Measurements from ENCODE around the gene PA2G4.
A peak's percentile ranks its signal among the peaks of the same experiment; 100 is the strongest.

PA2G4 gene

GRCh38 chr12:56127485-56127887 is 23.1 kb downstream of the PA2G4 start:
- no peak for DNase-seq

- peak; percentile 100 for DNase-seq
These were observed 23.7 kb downstream of the PA2G4 start, which contains the start of gene ESYT1 for GRCh38 chr12:56127888-56128669. ESYT1 (plus strand) TSS chr12:56128267; CDS start chr12:56128320, 53 bp downstream.

- DNase-seq: peak; percentile 44
These were observed 24.4 kb downstream of the PA2G4 start for GRCh38 chr12:56128670-56129205.

- peak; percentile 95 for DNase-seq
These were observed 25.0 kb downstream of the PA2G4 start for GRCh38 chr12:56129206-56129941.

- DNase-seq: no peak
These were observed 25.7 kb downstream of the PA2G4 start for GRCh38 chr12:56129942-56130495.

- no peak for DNase-seq
These were observed 26.5 kb downstream of the PA2G4 start for GRCh38 chr12:56130876-56131275.

GRCh38 chr12:56134897-56135296 is 30.5 kb downstream of the PA2G4 start:
- no peak for DNase-seq

- no peak for DNase-seq
These were observed 33.7 kb downstream of the PA2G4 start for GRCh38 chr12:56137853-56138571.

GRCh38 chr12:56141946-56142784 is 37.8 kb downstream of the PA2G4 start:
- DNase-seq: no peak

- DNase-seq: no peak
These were observed 38.9 kb downstream of the PA2G4 start for GRCh38 chr12:56143217-56143616.

GRCh38 chr12:56143870-56144269 is 39.5 kb downstream of the PA2G4 start:
- DNase-seq: no peak

- DNase-seq: no peak
These were observed 40.9 kb downstream of the PA2G4 start for GRCh38 chr12:56145217-56145616.

GRCh38 chr12:56146492-56147460 is 42.4 kb downstream of the PA2G4 start:
- DNase-seq: no peak

- peak; percentile 65 for DNase-seq
These were observed 46.2 kb downstream of the PA2G4 start for GRCh38 chr12:56150563-56150962.

GRCh38 chr12:56151672-56152131 is 47.3 kb downstream of the PA2G4 start:
- DNase-seq: peak; percentile 80

GRCh38 chr12:56152132-56152755 is 47.9 kb downstream of the PA2G4 start, which contains the start of gene MYL6B:
MYL6B (plus strand) TSS chr12:56152587; CDS start chr12:56153919, 1,332 bp downstream.
- DNase-seq: peak; percentile 97

- no peak for DNase-seq
These were observed 48.7 kb downstream of the PA2G4 start for GRCh38 chr12:56152756-56153677.

- DNase-seq: no peak
These were observed 49.3 kb downstream of the PA2G4 start for GRCh38 chr12:56153678-56154065.
